Esophagus muscularis mucosa (tissue), 4 donors: ENCODE data around the gene SF3A2. TPM values are rescaled to one million over a fixed set of nuclear protein-coding genes. Genes with fewer than 3 reads are reported as not detected.

Experiments used
- DNase-seq: peaks from one replicate; pipeline ENCODE4 v3.0.0-alpha.2; 2017; ENCODE audit errors: extremely low spot score
- H3K27ac ChIP-seq, 4 donors: fragments of 200-600 bp; sonication (generic); replicated peaks in 1 of 4; 1 replicate in 3 of 4; 2 replicates in 1 of 4; pipeline ENCODE4 v1.5.1; 2016 to 2019; ENCODE audit warnings: mild to moderate bottlenecking in 1 of 4
- H3K27me3 ChIP-seq, 4 donors: fragments of 200-600 bp; sonication (generic); one replicate each; pipeline versions ENCODE4 v1.5.1 to v1.6.0; 2016 to 2019
- H3K36me3 ChIP-seq, 4 donors: fragments of 200-600 bp; sonication (generic); one replicate each; pipeline ENCODE4 v1.5.1; 2016 to 2019
- H3K4me1 ChIP-seq, 4 donors: fragments of 200-600 bp; sonication (generic); one replicate each; pipeline ENCODE4 v1.5.1; 2016 to 2019
- H3K4me3 ChIP-seq, 4 donors: fragments of 200-600 bp; sonication (generic); 1 replicate in 2 of 4; 2 replicates in 2 of 4; pipeline ENCODE4 v1.5.1; 2016 to 2019; ENCODE audit warnings: mild to moderate bottlenecking in 4 of 4, moderate library complexity in 1 of 4
- H3K9me3 ChIP-seq, 4 donors: fragments of 200-600 bp; sonication (generic); 1 replicate in 3 of 4; 2 replicates in 1 of 4; pipeline ENCODE4 v1.5.1; 2016 to 2019
- CTCF ChIP-seq, 3 experiments: fragments of 200-600 bp in 2 of 3; fragments of 450-650 bp in 1 of 3; sonication (generic) in 2 of 3; IDR thresholded peaks; one replicate each; pipeline ENCODE4 v1.5.1; 2017 to 2019; ENCODE audit warnings: antibody characterized with exemption in 3 of 3, mild to moderate bottlenecking in 2 of 3, moderate library complexity in 1 of 3
- EP300 ChIP-seq: sonication (generic); formaldehyde crosslinking; IDR thresholded peaks from one replicate; pipeline ENCODE4 v1.6.1; 2017; ENCODE audit warnings: antibody characterized with exemption
- POLR2A ChIP-seq: fragments of 450-650 bp; IDR thresholded peaks from one replicate; pipeline ENCODE4 v1.6.1; 2017; ENCODE audit warnings: antibody characterized with exemption, moderate library complexity, mild to moderate bottlenecking, low read depth
- POLR2AphosphoS5 ChIP-seq, 2 donors: sonication (generic); formaldehyde crosslinking; IDR thresholded peaks; one replicate each; pipeline ENCODE4 v1.6.1; 2017; ENCODE audit warnings: antibody characterized with exemption in 2 of 2
- WGBS: methylation state at CpG from one replicate; pipeline ENCODE4 v1.1.5; 2018; 5-methylcytosine and 5-hydroxymethylcytosine counted together
- intact Hi-C: fragments of 100-400 bp; cut with DNase I; formaldehyde crosslinking; loops from one replicate; pipeline ENCODE4 v1.15.1; 2023
- total RNA-seq, 4 donors: library from RNA; depleted of rRNA; stranded (reverse); fragments of >200 nt; gene quantifications; one replicate each; pipeline versions ENCODE4 v1.1.0 to v1.2.1, GENCODE V29; 2016

The SF3A2 gene
- total RNA-seq, 4 donors from 2014 or later = 29.5 to 56.9 (median 35.3) TPM

DNA sequence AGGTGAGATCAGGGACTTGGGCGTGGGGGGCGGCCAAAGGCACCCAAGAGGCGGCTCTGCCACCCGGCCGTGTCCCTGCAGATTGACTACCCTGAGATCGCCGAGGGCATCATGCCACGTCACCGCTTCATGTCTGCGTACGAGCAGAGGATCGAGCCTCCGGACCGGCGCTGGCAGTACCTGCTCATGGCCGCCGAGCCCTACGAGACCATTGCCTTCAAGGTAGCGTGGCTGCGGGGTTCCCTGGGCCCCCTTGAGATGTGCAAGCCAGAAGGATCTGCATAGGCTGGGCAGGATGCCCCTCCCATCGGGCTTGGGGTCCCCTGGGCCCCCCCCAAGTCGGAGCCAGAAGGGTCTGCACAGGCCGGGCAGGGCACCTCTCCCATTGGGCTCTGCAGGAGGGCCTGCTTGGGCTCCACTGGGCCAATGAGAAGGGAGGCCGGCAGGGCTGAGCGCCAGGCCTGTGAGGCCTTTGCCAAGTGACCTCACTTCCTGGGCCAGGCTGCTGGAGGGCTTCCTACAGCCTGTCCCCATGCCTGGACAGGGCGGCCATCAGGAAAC lies 10.3 kb downstream of the SF3A2 start:
- Histone ChIP-seq H3K36me3 (peaks cover 40 to 67% (median 61%) of the 10 kb centered on the region in 4 donors), H3K27me3 (peaks cover 11 to 30% (median 19%) of the 10 kb centered on the region in 4 donors), H3K9me3 (no peaks in the 10 kb centered on the region), H3K4me3 (no peak overlapping the region), H3K27ac (no peak overlapping the region), H3K4me1 (peaks cover 23 to 68% (median 46%) of the 10 kb centered on the region in 4 donors)
- TF ChIP-seq POLR2A = no peak
- intact Hi-C loops = no loop called here
- DNase-seq = no peak
- 87% methylated on average over 3 of the region's 26 CpGs for WGBS

DNA sequence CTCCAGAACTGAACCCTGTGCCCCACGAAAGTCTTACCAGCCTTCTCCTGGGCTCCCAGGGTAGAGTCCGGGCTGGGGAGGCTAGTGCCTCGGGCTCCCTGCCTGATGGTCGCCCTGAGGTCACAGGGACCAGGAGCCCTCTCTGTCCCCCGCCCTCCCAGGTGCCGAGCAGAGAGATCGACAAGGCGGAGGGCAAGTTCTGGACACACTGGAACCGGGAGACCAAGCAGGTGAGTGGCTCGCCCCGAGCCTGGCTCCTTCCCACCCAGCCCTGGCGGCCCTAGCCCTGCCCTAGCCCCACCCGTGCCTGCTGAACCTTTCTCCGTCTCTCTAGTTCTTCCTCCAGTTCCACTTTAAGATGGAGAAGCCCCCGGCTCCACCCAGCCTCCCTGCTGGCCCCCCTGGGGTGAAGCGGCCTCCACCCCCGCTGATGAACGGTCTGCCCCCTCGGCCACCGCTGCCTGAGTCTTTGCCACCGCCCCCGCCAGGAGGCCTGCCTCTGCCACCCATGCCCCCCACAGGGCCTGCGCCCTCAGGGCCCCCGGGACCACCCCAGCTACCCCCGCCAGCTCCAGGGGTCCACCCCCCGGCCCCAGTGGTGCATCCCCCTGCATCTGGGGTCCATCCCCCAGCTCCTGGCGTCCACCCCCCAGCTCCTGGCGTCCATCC lies 10.9 kb downstream of the SF3A2 start:
- Histone ChIP-seq H3K4me1 (peaks cover 29 to 68% (median 46%) of the 10 kb centered on the region in 4 donors), H3K4me3 (no peak overlapping the region), H3K27me3 (peaks cover 11 to 37% (median 26%) of the 10 kb centered on the region in 4 donors), H3K9me3 (no peaks in the 10 kb centered on the region), H3K36me3 (peaks cover 40 to 67% (median 61%) of the 10 kb centered on the region in 4 donors), H3K27ac (no peak overlapping the region)
- WGBS = 87% methylated on average over 23 of the region's 28 CpGs
- TF ChIP-seq POLR2A = no peak
- no peak for TF ChIP-seq EP300
- no peak for TF ChIP-seq CTCF (IDR thresholded peaks at IDR 0.05)
- TF ChIP-seq POLR2AphosphoS5 (IDR thresholded peaks at IDR 0.05) = no peak
- intact Hi-C loops = no loop called here
- DNase-seq = no peak

DNA sequence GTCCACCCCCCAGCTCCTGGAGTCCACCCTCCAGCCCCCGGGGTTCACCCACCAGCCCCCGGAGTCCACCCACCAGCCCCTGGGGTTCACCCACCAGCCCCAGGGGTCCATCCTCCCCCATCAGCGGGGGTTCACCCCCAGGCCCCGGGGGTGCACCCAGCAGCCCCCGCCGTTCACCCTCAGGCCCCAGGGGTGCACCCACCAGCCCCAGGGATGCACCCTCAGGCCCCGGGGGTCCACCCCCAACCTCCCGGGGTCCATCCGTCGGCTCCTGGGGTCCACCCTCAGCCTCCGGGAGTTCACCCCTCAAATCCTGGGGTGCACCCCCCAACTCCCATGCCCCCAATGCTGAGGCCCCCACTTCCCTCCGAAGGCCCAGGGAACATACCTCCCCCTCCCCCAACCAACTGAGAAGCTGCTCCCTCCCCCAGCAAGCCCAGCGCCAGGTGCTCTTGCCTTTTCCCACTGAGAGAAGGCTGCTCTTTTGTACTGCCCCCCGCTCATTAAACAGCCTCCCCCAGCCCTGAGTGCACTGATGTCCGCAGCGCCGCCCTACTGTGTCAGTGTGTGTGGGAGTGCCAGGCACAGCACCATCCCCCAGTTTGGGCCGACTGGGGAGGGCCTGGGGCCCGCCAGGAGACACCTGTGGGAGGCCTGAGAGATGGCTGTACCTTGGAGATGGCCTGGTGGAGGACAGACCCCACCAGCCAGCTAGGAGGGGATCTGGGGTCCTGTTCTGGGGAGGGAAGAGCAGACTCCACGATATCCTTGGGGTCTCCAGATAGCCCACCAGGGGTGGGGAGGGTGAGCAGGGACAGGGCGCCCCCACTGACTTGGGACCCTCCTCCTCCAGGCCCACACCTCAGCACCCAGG lies 11.7 kb downstream of the SF3A2 start:
- Histone ChIP-seq H3K9me3 (no peaks in the 10 kb centered on the region), H3K36me3 (peaks cover 36 to 60% (median 57%) of the 10 kb centered on the region in 4 donors), H3K27ac (no peak overlapping the region), H3K27me3 (peaks cover 11 to 45% (median 34%) of the 10 kb centered on the region in 4 donors), H3K4me1 (peaks cover 38 to 68% (median 47%) of the 10 kb centered on the region in 4 donors), H3K4me3 (no peak overlapping the region)
- no peak for TF ChIP-seq POLR2A
- TF ChIP-seq POLR2AphosphoS5 (IDR thresholded peaks at IDR 0.05) = no peak
- TF ChIP-seq CTCF (IDR thresholded peaks at IDR 0.05) = no peak
- no peak for TF ChIP-seq EP300
- 83% methylated on average over 13 of the region's 21 CpGs for WGBS
- intact Hi-C loops = no loop called here
- DNase-seq = no peak

DNA sequence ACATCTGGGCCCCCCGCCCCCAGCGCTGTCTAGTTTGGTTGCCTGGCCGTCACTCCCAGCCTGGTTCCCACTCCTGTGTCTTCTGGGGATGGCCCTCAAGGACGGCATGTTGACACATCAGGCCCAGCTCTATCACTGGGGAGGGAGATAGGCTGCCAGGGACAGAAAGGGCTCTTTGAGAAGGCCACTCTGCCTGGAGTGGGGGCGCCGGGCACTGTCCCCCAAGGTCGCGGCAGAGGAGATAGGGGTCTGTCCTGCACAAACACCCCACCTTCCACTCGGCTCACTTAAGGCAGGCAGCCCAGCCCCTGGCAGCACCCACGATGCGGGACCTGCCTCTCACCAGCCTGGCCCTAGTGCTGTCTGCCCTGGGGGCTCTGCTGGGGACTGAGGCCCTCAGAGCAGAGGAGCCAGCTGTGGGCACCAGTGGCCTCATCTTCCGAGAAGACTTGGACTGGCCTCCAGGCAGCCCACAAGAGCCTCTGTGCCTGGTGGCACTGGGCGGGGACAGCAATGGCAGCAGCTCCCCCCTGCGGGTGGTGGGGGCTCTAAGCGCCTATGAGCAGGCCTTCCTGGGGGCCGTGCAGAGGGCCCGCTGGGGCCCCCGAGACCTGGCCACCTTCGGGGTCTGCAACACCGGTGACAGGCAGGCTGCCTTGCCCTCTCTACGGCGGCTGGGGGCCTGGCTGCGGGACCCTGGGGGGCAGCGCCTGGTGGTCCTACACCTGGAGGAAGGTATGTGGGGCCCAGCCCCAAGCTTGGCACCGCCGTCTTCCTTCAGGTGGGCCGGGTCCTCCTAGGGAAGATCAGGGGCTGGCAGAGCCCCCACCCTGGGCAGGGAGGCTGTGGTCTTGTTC lies 12.6 kb downstream of the SF3A2 start, which contains the start of gene AMH:
Gene AMH, plus strand, starts transcription at position 314 of the 857 bp plus-strand sequence. Its CDS starts 10 bp downstream, at position 324.
- H3K27ac ChIP-seq = no peak within 1 kb of the TSS
- no peaks in the 10 kb centered on the region for H3K9me3 ChIP-seq
- intact Hi-C loops = no loop called here
- 69% methylated on average over 9 of the region's 27 CpGs for WGBS
- peaks cover 11 to 54% (median 38%) of the 10 kb centered on the region in 4 donors for H3K27me3 ChIP-seq
- DNase-seq = no peak
- H3K36me3 ChIP-seq = peaks cover 27 to 52% (median 49%) of the 10 kb centered on the region in 4 donors
- no peak for TF ChIP-seq CTCF (IDR thresholded peaks at IDR 0.05)
- no peak for TF ChIP-seq POLR2AphosphoS5 (IDR thresholded peaks at IDR 0.05)
- no peak for TF ChIP-seq POLR2A
- no peak for TF ChIP-seq EP300
- H3K4me3 ChIP-seq = no peak within 1 kb of the TSS
- peaks cover 42 to 66% (median 48%) of the 10 kb centered on the region in 4 donors for H3K4me1 ChIP-seq
